T-helper 22 cell (primary cell): ENCODE measurements around the gene SETD7.

Experiments
- DNase-seq: peaks from one replicate; pipeline ENCODE4 v3.0.0-alpha.2; 2020; ENCODE audit warnings: low read depth

SETD7 gene

DNA sequence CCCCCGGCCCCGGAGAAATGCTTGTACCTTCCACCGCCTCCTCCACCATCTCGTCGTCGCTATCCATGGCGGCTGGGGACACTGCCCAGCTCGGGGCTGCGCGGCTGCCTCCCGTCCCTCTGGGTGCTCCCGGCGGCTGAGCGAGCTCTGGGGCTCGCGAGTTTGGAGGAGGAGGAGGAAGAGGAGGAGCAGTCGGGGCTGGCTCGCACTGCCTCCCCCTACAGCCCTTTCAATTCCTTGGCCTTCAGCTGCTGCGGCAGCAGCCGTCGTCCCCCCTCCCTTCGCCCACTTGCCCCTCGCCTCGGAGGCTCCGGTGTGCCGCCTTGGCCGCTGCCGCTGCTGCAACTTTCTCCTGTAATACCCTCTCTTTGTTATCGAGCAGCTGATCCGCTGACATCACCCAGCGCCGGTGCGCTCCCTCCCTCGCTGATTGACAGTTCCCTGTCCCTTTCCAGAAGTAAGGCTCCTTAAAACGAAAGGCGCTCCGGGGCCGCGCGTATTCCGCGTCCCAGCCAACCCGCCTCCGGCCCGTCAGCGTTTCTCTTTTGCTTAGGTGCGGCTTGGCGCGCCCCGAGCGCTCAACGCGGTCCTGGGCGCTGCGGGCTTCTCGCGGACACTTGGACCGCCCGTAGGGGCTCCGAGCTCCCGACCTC is at the start of gene SETD7:
SETD7 (minus strand) TSS at position 149 of the 653 bp plus-strand sequence; CDS start at position 67, 82 bp downstream.
- peak; percentile 47 for DNase-seq

- no peak for DNase-seq
Measured at GRCh38 chr4:139605516-139605915, 49.5 kb upstream of the SETD7 start.

DNA sequence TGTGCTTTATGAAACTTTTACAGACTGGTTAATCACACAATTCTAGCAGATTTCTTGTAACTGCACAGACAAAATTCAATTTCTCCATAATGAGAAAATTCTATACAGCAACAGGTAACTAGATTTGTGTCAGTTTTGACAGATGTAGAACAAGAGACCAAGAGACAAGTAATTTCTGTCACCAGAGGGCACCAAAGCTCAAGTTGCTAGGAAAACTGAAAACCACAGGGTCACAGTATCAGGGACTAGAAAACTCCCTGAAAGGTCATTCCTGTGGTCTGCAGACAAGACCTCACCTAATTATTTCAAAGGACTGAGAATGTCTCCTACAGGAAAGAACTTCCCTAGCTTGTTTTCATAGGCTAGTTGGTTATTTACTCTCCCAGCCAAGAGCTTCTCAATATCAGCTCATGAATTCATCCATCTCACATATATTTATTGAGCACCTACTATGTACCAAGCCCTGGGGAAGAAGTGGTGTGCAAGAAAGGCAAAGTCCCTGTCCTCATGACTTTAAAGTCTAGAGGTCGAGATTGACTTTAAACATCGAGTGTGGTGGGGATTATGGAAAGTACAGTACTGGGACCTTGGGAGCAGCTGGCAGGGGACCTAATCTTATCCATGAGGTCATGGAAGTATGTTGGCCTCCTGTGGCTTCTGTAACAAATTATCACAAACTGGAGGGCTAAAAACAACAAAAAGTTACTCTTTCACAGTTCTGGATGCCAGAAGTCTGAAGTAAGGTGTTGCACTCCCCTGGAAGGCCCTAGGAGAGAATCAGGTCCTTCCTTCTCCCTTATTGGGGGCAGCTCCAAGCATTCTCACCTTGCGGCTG is 47.8 kb upstream of the SETD7 start:
- DNase-seq, result no peak

- no peak for DNase-seq
Measured at GRCh38 chr4:139602776-139603360, 46.8 kb upstream of the SETD7 start.

- DNase-seq, result no peak
Measured at GRCh38 chr4:139600662-139601061, 44.6 kb upstream of the SETD7 start.

- DNase-seq, result no peak
Measured at GRCh38 chr4:139599594-139600374, 43.8 kb upstream of the SETD7 start.

GRCh38 chr4:139599076-139599475 is 43.1 kb upstream of the SETD7 start:
- DNase-seq, result no peak

- DNase-seq, result no peak
Measured at GRCh38 chr4:139596684-139597279, 40.8 kb upstream of the SETD7 start.

GRCh38 chr4:139596034-139596683 is 40.1 kb upstream of the SETD7 start:
- DNase-seq, result no peak

- no peak for DNase-seq
Measured at GRCh38 chr4:139594591-139595185, 38.7 kb upstream of the SETD7 start.

GRCh38 chr4:139593091-139593564 is 37.1 kb upstream of the SETD7 start:
- DNase-seq, result no peak

- DNase-seq, result no peak
Measured at GRCh38 chr4:139589336-139590018, 33.5 kb upstream of the SETD7 start.

GRCh38 chr4:139587446-139587845 is 31.4 kb upstream of the SETD7 start:
- DNase-seq, result no peak

DNA sequence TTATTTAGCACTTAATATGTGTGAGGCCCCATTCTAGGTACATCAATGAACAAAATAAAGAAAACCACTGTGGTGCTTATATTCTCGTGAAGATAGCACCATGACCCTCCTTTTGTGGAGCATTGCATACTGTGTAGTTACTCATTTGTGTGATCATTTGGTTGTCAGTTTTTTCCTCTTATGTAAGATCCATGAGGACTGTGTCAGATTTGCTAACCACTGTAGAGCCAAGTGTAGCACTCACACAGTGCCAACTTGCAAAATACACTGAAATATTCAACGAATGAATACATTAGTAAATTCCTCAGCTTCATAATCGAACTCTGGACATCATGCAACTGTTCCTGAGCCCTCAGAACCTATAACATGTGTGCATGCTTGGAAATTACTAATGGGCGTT is 29.5 kb upstream of the SETD7 start:
- DNase-seq, result no peak

DNA sequence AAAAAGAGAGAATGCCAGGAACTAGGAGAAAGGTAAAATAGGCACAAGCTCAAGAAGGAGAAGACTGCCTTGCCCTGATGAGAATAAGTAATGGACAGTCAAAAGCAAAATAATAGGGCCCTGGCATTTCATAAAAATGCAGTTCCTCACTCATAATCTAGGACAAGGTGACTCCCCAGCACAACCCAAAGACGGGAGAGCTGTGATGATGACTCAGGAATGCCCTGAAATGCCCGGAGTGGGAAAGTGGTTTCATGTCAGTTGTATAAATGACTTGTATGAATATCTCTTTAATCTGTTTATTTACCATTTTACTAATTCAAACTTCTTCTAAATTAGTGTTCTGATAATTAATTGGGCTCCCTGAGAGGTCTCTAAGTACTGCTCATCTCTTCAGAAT is 28.8 kb upstream of the SETD7 start:
- no peak for DNase-seq

- DNase-seq, result no peak
Measured at GRCh38 chr4:139584013-139584412, 28.0 kb upstream of the SETD7 start.

GRCh38 chr4:139582044-139582443 is 26.0 kb upstream of the SETD7 start:
- no peak for DNase-seq

- DNase-seq, result no peak
Measured at GRCh38 chr4:139581096-139581495, 25.1 kb upstream of the SETD7 start.

GRCh38 chr4:139576219-139576618 is 20.2 kb upstream of the SETD7 start:
- no peak for DNase-seq

GRCh38 chr4:139575072-139575471 is 19.1 kb upstream of the SETD7 start:
- no peak for DNase-seq
